ENCODE measurements around the gene ROM1. TPM values are rescaled to one million over a fixed set of nuclear protein-coding genes. Genes with fewer than 3 reads are reported as not detected.
"Not testable (repeated sequence)": the region's sequence is repeated elsewhere in the genome, so short reads cannot be mapped to it uniquely, and the experiment has no call there.

The ROM1 gene
- polyA plus RNA-seq, 2 of the 4 experiments (the other 2 are of a cell fraction): 0.92 to 2.8 TPM

DNA sequence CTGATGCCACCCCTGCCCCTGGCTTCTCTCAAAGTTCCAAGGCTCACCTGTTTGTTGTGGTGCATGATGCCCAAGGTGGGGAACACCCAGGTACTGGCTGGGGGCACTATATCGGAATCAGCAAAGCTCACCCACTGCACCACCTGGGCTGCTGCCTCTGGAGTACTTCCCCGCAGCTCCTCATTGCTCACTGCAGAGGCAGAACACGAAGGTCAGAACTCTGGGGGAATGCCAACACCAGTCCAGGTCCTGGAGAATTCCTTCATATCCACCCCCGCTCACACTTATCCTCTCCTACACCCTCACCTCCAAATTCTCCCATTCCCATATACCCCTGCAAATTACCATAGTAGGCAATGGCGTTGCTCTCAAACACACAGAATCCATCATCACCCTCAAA, 41.6 kb upstream of the ROM1 start:
- ChIA-PET POLR2A (interaction anchor here (1.3 kb wide), 1 partner anchor 20 kb away, joined by 4 read pairs; the partner anchor contains the start of gene TUT1), CTCF (interaction anchor here (0.9 to 4.8 kb wide), 3 partner anchors 11 to 147 kb away, joined by 3 to 52 read pairs (median 4); no protein-coding TSS in a partner anchor)
- not testable (repeated sequence) for ATAC-seq; DNase-seq (ENCODE audit: low read depth in 1 of 2, low spot score in 1 of 2); FAIRE-seq; H3K9me3 ChIP-seq; H3K4me3 ChIP-seq
- Histone ChIP-seq H3K4me1 (peaks cover 60% of the 10 kb centered on the region), H3K27ac (peak overlapping the region in 1 of 2 experiments; percentile 7; a peak in 1 of 6 replicates), H3K4me2 (peak overlapping the region; percentile 93; the same call in 2 of the 3 replicates)
- 94% methylated on average over 5 of the region's 5 CpGs for WGBS (ENCODE audit: missing lambda C conversion rate)

DNA sequence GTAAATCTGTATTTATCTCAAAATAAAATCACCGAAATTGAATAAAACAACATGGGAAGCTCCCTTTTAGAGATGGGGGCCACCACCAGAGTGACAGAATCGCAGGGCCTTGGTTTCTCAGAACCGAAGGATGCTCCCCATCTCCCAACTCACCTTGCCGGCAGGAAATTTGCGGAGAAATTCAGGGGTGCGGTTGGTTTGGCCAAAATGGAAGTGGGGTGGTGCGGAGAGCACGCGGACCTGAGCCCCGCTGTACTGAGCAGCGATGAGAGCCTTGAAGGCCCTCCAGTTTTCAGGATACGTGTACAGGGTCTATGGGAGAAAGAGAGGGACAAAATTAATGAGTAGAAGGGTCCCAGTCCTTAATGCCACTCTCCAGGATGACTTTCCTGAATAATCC, 40.6 kb upstream of the ROM1 start:
- H3K9me3 ChIP-seq: no peaks in the 10 kb centered on the region
- 73% methylated on average over 12 of the region's 12 CpGs for WGBS (ENCODE audit: missing lambda C conversion rate)
- CTCF ChIA-PET: interaction anchor here (0.9 to 4.8 kb wide), 9 partner anchors 8 to 177 kb away, joined by 3 to 52 read pairs (median 5); partner anchors contain the start of gene TUT1
- POLR2A ChIA-PET: no interaction called here
- no peak for FAIRE-seq
- H3K4me3 ChIP-seq: peak overlapping the region; percentile 97
- peak overlapping the region; percentile 93 for H3K4me2 ChIP-seq
- peak overlapping the region; percentile 93 to 94 for H3K27ac ChIP-seq
- H3K4me1 ChIP-seq: peaks cover 51% of the 10 kb centered on the region
- no peak for TF ChIP-seq TP53 (CRISPR knock-in tag; IDR thresholded peaks at IDR 0.05)
- TF ChIP-seq RARB (CRISPR knock-in tag; IDR thresholded peaks at IDR 0.05): no peak
- TF ChIP-seq NFE2L2 (conservative IDR thresholded peaks at IDR 0.05; ENCODE audit: low read length): no peak
- TF ChIP-seq HDAC2 (IDR thresholded peaks at IDR 0.05): no peak
- TF ChIP-seq RNF2 (IDR thresholded peaks at IDR 0.05; ENCODE audit: borderline replicate concordance, low read depth): no peak
- no peak for TF ChIP-seq ZNF302 (CRISPR knock-in tag; IDR thresholded peaks at IDR 0.05)
- no peak for TF ChIP-seq CTCF (IDR thresholded peaks at IDR 0.05)
- TF ChIP-seq, protein P1, sequence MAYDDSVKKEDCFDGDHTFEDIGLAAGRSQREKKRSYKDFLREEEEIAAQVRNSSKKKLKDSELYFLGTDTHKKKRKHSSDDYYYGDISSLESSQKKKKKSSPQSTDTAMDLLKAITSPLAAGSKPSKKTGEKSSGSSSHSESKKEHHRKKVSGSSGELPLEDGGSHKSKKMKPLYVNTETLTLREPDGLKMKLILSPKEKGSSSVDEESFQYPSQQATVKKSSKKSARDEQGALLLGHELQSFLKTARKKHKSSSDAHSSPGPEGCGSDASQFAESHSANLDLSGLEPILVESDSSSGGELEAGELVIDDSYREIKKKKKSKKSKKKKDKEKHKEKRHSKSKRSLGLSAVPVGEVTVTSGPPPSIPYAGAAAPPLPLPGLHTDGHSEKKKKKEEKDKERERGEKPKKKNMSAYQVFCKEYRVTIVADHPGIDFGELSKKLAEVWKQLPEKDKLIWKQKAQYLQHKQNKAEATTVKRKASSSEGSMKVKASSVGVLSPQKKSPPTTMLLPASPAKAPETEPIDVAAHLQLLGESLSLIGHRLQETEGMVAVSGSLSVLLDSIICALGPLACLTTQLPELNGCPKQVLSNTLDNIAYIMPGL (CRISPR knock-in tag; IDR thresholded peaks at IDR 0.05; ENCODE audit: borderline replicate concordance): no peak
- ATAC-seq: no peak
- DNase-seq (ENCODE audit: low read depth in 1 of 2, low spot score in 1 of 2): no peak

DNA sequence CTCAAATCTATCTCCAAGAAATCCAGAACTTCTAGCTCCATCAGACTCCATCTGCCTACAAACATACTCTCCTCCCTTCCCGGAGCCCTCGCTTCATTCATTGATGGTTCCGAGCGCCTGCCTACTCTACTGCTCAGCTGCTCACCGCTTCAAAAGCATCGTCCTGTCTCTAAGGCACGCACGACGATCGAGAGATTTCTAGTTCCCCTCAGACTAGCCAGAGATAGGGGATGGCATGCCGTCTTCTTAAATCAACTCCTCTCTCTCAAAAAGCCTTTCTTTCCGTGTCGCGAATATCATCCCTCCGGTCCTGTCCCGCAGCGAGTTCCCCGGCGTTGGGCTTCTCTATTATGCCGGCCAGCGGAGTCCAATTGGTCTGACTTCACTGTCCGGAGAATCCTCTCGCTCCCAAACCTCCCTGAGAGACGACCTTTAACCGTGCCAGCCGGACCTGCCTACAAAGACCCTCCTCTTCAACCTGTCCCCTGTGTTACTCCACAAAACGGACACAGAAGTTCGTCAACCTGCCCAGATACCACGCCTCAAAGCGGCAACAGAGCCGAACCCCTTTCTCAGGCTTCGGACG, 40.0 kb upstream of the ROM1 start:
- 2% methylated on average over 33 of the region's 33 CpGs for WGBS (ENCODE audit: missing lambda C conversion rate)
- FAIRE-seq (no peak), DNase-seq (ENCODE audit: low read depth in 1 of 2, low spot score in 1 of 2) (no peak), ATAC-seq (peak in 1 of 2 experiments; percentile 9; a peak in 3 of 6 replicates)
- peaks cover 47% of the 10 kb centered on the region for H3K4me1 ChIP-seq
- H3K4me3 ChIP-seq: peak overlapping the region; percentile 97
- H3K9me3 ChIP-seq: no peaks in the 10 kb centered on the region
- ChIA-PET CTCF (interaction anchor here (0.9 to 4.8 kb wide), 12 partner anchors 9 to 178 kb away, joined by 3 to 52 read pairs (median 6); partner anchors contain the start of gene TUT1), POLR2A (interaction anchor here (0.6 to 2.8 kb wide), 28 partner anchors 10 to 1211 kb away, joined by 3 to 93 read pairs (median 5); partner anchors contain the start of genes AHNAK, B3GAT3, C11orf98 and CSKMT)
- H3K27ac ChIP-seq: peak overlapping the region; percentile 93 to 94
- peak overlapping the region; percentile 93 for H3K4me2 ChIP-seq
- TF ChIP-seq CBX2 (IDR thresholded peaks at IDR 0.05; ENCODE audit: borderline replicate concordance, low read depth) (no peak), EHMT2 (IDR thresholded peaks at IDR 0.05; ENCODE audit: low read depth) (no peak)

DNA sequence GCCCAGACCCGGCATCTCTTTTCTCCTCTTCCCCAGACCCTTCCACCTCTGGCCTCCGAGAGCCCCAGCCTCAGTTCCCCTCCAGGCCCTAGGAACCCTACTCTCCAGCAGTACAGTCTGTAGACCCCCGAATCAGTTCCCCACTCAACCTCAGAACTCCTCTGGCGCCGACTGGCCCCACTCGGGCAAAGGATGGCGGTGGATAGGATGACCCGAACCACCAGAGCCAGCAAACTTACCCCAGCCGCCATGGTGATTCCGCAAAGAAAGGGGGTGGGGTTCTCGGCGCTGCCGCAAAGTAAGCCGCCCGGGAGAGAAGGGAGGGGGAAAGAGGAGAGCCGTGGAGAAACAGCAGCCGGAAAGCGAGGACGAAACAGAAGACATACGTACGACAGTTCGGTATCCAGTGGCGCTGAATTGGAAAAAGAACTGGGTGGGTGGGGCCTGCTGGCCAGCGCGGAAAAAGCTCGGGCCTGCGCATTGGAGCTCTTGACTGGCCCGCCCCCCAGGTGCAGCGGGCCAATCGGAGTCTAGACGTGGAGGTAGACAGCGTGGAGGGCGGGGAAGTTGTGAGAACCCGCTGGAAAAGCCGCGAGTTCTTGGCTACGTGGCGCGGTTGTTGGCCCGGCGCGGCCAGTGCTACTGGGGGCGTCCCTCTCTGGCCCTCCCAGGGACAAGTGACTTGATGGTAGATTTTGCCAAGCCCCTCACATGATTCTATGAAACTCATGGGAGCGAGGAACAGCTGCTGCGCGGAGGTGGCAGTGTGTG, 39.3 kb upstream of the ROM1 start, which contains the start of gene EEF1G:
TSS of gene EEF1G (minus strand) at position 300 of the 771 bp plus-strand sequence. CDS start at position 251, 49 bp downstream.
- Histone ChIP-seq H3K4me2 (peak within 1 kb of the TSS; percentile 94), H3K4me3 (peak within 1 kb of the TSS; percentile 97), H3K9me3 (no peaks in the 10 kb centered on the region), H3K27ac (peak within 1 kb of the TSS; percentile 93 to 94), H3K4me1 (peaks cover 41% of the 10 kb centered on the region)
- WGBS (ENCODE audit: missing lambda C conversion rate): 2% methylated on average over 33 of the region's 46 CpGs
- ATAC-seq: peak; percentile 91 to 96
- ChIA-PET CTCF (interaction anchor here (0.7 to 2.5 kb wide), 7 partner anchors 10 to 179 kb away, joined by 3 to 13 read pairs (median 4); no protein-coding TSS in a partner anchor), POLR2A (interaction anchor here (0.6 to 2.8 kb wide), 31 partner anchors 8 to 1212 kb away, joined by 3 to 93 read pairs (median 5); partner anchors contain the start of genes AHNAK, B3GAT3, C11orf98 and CSKMT)
- no peak for FAIRE-seq
- peak; percentile 99 to 100 for DNase-seq (ENCODE audit: low read depth in 1 of 2, low spot score in 1 of 2)
- TF ChIP-seq KDM1A (IDR thresholded peaks at IDR 0.05; ENCODE audit: low read depth): no peak
- no peak for TF ChIP-seq HEYL (CRISPR knock-in tag; IDR thresholded peaks at IDR 0.05)
- TF ChIP-seq, protein P1 (CRISPR knock-in tag; IDR thresholded peaks at IDR 0.05; ENCODE audit: borderline replicate concordance): no peak
- peak; percentile 86 for TF ChIP-seq POLR2A (IDR thresholded peaks at IDR 0.05; ENCODE audit: low read length)
- no peak for TF ChIP-seq HOXA7 (CRISPR knock-in tag; IDR thresholded peaks at IDR 0.05)
- peak; percentile 61; the same call in 1 of the 2 replicates for TF ChIP-seq PHF8 (IDR thresholded peaks at IDR 0.05; ENCODE audit: borderline replicate concordance, low read depth)
- peak; percentile 94; the same call in 2 of the 3 replicates for TF ChIP-seq BCL3 (IDR thresholded peaks at IDR 0.05)
- TF ChIP-seq EHMT2 (IDR thresholded peaks at IDR 0.05; ENCODE audit: low read depth): no peak
- TF ChIP-seq RARB (CRISPR knock-in tag; IDR thresholded peaks at IDR 0.05): no peak
- no peak for TF ChIP-seq HOXB13 (CRISPR knock-in tag; IDR thresholded peaks at IDR 0.05; ENCODE audit: low read depth)
- no peak for TF ChIP-seq NPAS2 (CRISPR knock-in tag; IDR thresholded peaks at IDR 0.05; ENCODE audit: borderline replicate concordance)
- no peak for TF ChIP-seq SREBF2 (IDR thresholded peaks at IDR 0.05)
